Measurements from ENCODE around the gene LRCH4. TPM values are rescaled to one million over a fixed set of nuclear protein-coding genes. Genes with fewer than 3 reads are reported as not detected.

LRCH4 gene
- total and polyA plus RNA-seq, 2 of the 8 experiments (the other 6 are each of a cell fraction or from before 2014, with no cell fraction given): 15.5 to 36.6 TPM

- no peak for DNase-seq (ENCODE audit: low read depth in 1 of 2, low spot score in 2 of 2)
- POLR2A ChIA-PET (ENCODE audit: partially characterized antibody): interaction anchor here (0.6 to 8.9 kb wide), 12 partner anchors 9 to 233 kb away, joined by 3 to 172 read pairs (median 6); partner anchors contain the start of genes FBXO24, LRCH4 and MOSPD3
- peaks cover 25% of the 10 kb centered on the region for H3K23me2 ChIP-seq (ENCODE audit: low read depth, low read length)
Observed at GRCh38 chr7:100603726-100604027, 17.7 kb upstream of the LRCH4 start.

More at GRCh38 chr7:100603726-100604027, 17.7 kb upstream of the LRCH4 start:
- no peak for TF ChIP-seq SIRT6 (IDR thresholded peaks at IDR 0.05; ENCODE audit: low read length)
- TF ChIP-seq BACH1 (IDR thresholded peaks at IDR 0.05; ENCODE audit: low read length): no peak
- peak; percentile 74 for TF ChIP-seq E2F6 (IDR thresholded peaks at IDR 0.05)
- TF ChIP-seq ATF2 (IDR thresholded peaks at IDR 0.05; ENCODE audit: low read length): no peak
- TF ChIP-seq TAF7 (optimal IDR thresholded peaks at IDR 0.05; ENCODE audit: borderline replicate concordance, low read depth, low read length): peak; percentile 25
- 0 out of 2 replicates have a peak, but pooled peaks have one; percentile 5 for TF ChIP-seq SP1 (IDR thresholded peaks at IDR 0.05; ENCODE audit: low read depth, low read length)
- Histone ChIP-seq H3K4me2 (ENCODE audit: insufficient read depth in 1 of 2, low read depth in 2 of 2, low read length in 2 of 2) (peak overlapping the region; percentile 91 to 98), H3K9ac (replicated peaks in 1 of 4; ENCODE audit: extremely low read depth in 1 of 4, low read depth in 3 of 4, low read length in 3 of 4) (peak overlapping the region in 3 of 4 experiments; percentile 45 to 79 (median 55); a peak in 3 of 7 replicates), H3K4me3 (ENCODE audit: extremely low read depth in 1 of 4, insufficient read depth in 2 of 4, low read depth in 3 of 4, low read length in 4 of 4) (peak overlapping the region; percentile 68 to 82 (median 78)), H2BK5ac (ENCODE audit: low read depth, low read length) (peak overlapping the region; percentile 88; the same call in 1 of the 2 replicates), H4K5ac (ENCODE audit: insufficient read length, low read depth, low read length) (peak overlapping the region; percentile 0), H4K20me1 (replicated peaks in 1 of 2; ENCODE audit: control insufficient read depth in 1 of 2, insufficient read depth in 2 of 2, low read length in 2 of 2) (no peaks in the 10 kb centered on the region), H3K79me1 (ENCODE audit: low read depth, low read length) (0 out of 2 replicates have a peak, but pooled peaks cover 4% of the 10 kb centered on the region), H2BK15ac (ENCODE audit: low read length) (peak overlapping the region; percentile 40; the same call in 1 of the 2 replicates), H3K27ac (ENCODE audit: low read depth, low read length) (peak overlapping the region; percentile 48; the same call in 1 of the 2 replicates), H4K91ac (replicated peaks; ENCODE audit: insufficient read length, low read length) (peak overlapping the region; percentile 29), H3K14ac (ENCODE audit: insufficient read length) (no peak overlapping the region), H3K36me3 (ENCODE audit: control insufficient read depth in 2 of 4, insufficient read depth in 4 of 4, low read length in 3 of 4) (peaks cover 0 to 7% (median under 1%) of the 10 kb centered on the region in 4 experiments; a peak in 3 of 8 replicates), H2BK20ac (ENCODE audit: low read length) (no peak overlapping the region), H3K79me2 (ENCODE audit: control insufficient read depth in 1 of 2, insufficient read depth in 2 of 2, low read length in 2 of 2) (peaks cover 0 to 6% of the 10 kb centered on the region in 2 experiments; a peak in 1 of 4 replicates), H2AK5ac (ENCODE audit: low read depth, low read length) (0 out of 2 replicates have a peak overlapping the region, but pooled peaks have one; percentile 9), H2BK12ac (ENCODE audit: low read depth, low read length) (0 out of 2 replicates have a peak overlapping the region, but pooled peaks have one; percentile 43), H3K27me3 (replicated peaks in 1 of 4; ENCODE audit: control insufficient read depth in 3 of 4, extremely low read depth in 1 of 4, insufficient read depth in 3 of 4, low read length in 3 of 4) (peaks cover 0 to 10% (median 4%) of the 10 kb centered on the region in 4 experiments; a peak in 2 of 7 replicates), H3K4ac (replicated peaks; ENCODE audit: insufficient read length, low read depth, low read length) (peak overlapping the region; percentile 66), H3K18ac (ENCODE audit: extremely low read depth, low read length) (peak overlapping the region; percentile 81), H3K4me1 (replicated peaks in 1 of 4; ENCODE audit: control insufficient read depth in 3 of 4, insufficient read depth in 4 of 4, low read length in 3 of 4) (peaks cover 0 to 31% (median 20%) of the 10 kb centered on the region in 4 experiments; a peak in 6 of 7 replicates), H2BK120ac (replicated peaks; ENCODE audit: low read depth, low read length) (no peak overlapping the region), H4K8ac (ENCODE audit: extremely low read depth, insufficient read depth, low read length) (peak overlapping the region; percentile 85), H3K23ac (ENCODE audit: insufficient read length) (no peak overlapping the region), H3K56ac (replicated peaks; ENCODE audit: insufficient read length, low read depth, low read length) (no peak overlapping the region), H3K9me3 (ENCODE audit: insufficient read depth in 2 of 2, low read depth in 1 of 2, low read length in 1 of 2) (no peaks in the 10 kb centered on the region), H2AFZ (ENCODE audit: low read length) (no peak overlapping the region)
- FAIRE-seq: no peak
- CTCF ChIA-PET (ENCODE audit: partially characterized antibody): interaction anchor here (0.7 to 5.4 kb wide), 13 partner anchors 8 to 88 kb away, joined by 3 to 51 read pairs (median 5); partner anchors contain the start of genes FBXO24, GIGYF1 and MOSPD3
- WGBS, 2 experiments (ENCODE audit: extremely low coverage in 1 of 2, insufficient coverage in 1 of 2, insufficient read length in 1 of 2, insufficient replicate concordance in 2 of 2, low coverage in 1 of 2, low lambda C conversion rate in 2 of 2, missing lambda C conversion rate in 1 of 2): 3% methylated on average over 10 of the region's 10 CpGs; no CpG with 5 or more reads in 1 of the 2 experiments

Measured in H1 (cell line).